HepG2 (cell line): Measurements from ENCODE around the gene SRCAP. TPM values are rescaled to one million over a fixed set of nuclear protein-coding genes. Genes with fewer than 3 reads are reported as not detected.

ENCODE experiments used
- CAMTA2 ChIP-seq: sonication (generic); formaldehyde crosslinking; IDR thresholded peaks from 2 replicates; pipeline ENCODE4 v1.4.0; 2020; ENCODE audit warnings: mild to moderate bottlenecking, missing genetic modification reagents, borderline replicate concordance
- CEBPB ChIP-seq: IDR thresholded peaks from 2 replicates; pipeline ENCODE4 v1.6.1; 2011; ENCODE audit warnings: low read depth, low read length, improper control_type of control experiment, borderline replicate concordance
- FOXJ3 ChIP-seq: sonication (generic); formaldehyde crosslinking; IDR thresholded peaks from 2 replicates; pipeline ENCODE4 v1.4.0; 2020; ENCODE audit warnings: missing genetic modification reagents, mild to moderate bottlenecking, borderline replicate concordance
- GZF1 ChIP-seq: sonication (generic); formaldehyde crosslinking; IDR thresholded peaks from 2 replicates; pipeline ENCODE4 v1.5.1; 2020; ENCODE audit warnings: mild to moderate bottlenecking, missing genetic modification reagents
- HCFC1 ChIP-seq: fragments of 150-350 bp; IDR thresholded peaks from 2 replicates; pipeline ENCODE4 v1.6.1; 2014; ENCODE audit warnings: low read depth, low read length
- NFE2L2 ChIP-seq: fragments of 150-350 bp; IDR thresholded peaks from 2 replicates; pipeline ENCODE4 v1.6.1; 2014; ENCODE audit warnings: low read length
- REL ChIP-seq: sonication (generic); formaldehyde crosslinking; conservative IDR thresholded peaks from 2 replicates; pipeline ENCODE4 v1.8.0; 2022; ENCODE audit warnings: mild to moderate bottlenecking, missing genetic modification reagents, moderate library complexity
- SALL1 ChIP-seq: sonication (generic); formaldehyde crosslinking; IDR thresholded peaks from 2 replicates; pipeline ENCODE4 v1.8.0; 2022; ENCODE audit warnings: mild to moderate bottlenecking, missing genetic modification reagents
- TRIM24 ChIP-seq: sonication (generic); formaldehyde crosslinking; IDR thresholded peaks from 2 replicates; pipeline ENCODE4 v1.8.0; 2022; ENCODE audit warnings: mild to moderate bottlenecking, missing genetic modification reagents
- ZNF280B ChIP-seq: sonication (generic); formaldehyde crosslinking; IDR thresholded peaks from 2 replicates; pipeline ENCODE4 v1.5.0; 2020; ENCODE audit warnings: missing genetic modification reagents, mild to moderate bottlenecking, borderline replicate concordance
- ZNF468 ChIP-seq: sonication (generic); formaldehyde crosslinking; IDR thresholded peaks from 2 replicates; pipeline ENCODE4 v1.8.0; 2022; ENCODE audit warnings: mild to moderate bottlenecking, moderate library complexity, missing genetic modification reagents
- ZNF512B ChIP-seq: sonication (generic); formaldehyde crosslinking; IDR thresholded peaks from 2 replicates; pipeline ENCODE4 v1.5.1; 2020; ENCODE audit warnings: missing genetic modification reagents, mild to moderate bottlenecking, borderline replicate concordance
- ZNF549 ChIP-seq: sonication (generic); formaldehyde crosslinking; IDR thresholded peaks from 2 replicates; pipeline ENCODE4 v1.5.0; 2020; ENCODE audit warnings: missing genetic modification reagents
- ZNF670 ChIP-seq: sonication (generic); formaldehyde crosslinking; IDR thresholded peaks from 2 replicates; pipeline ENCODE4 v1.8.0; 2022; ENCODE audit warnings: mild to moderate bottlenecking, missing genetic modification reagents, borderline replicate concordance
- ZNF672 ChIP-seq: sonication (generic); formaldehyde crosslinking; IDR thresholded peaks from 2 replicates; pipeline ENCODE4 v1.8.1; 2022; ENCODE audit warnings: missing genetic modification reagents
- ZNF878 ChIP-seq: sonication (generic); formaldehyde crosslinking; IDR thresholded peaks from 2 replicates; pipeline ENCODE4 v1.8.1; 2023; ENCODE audit warnings: mild to moderate bottlenecking, missing genetic modification reagents, moderate library complexity
- ZNF891 ChIP-seq: sonication (generic); formaldehyde crosslinking; IDR thresholded peaks from 2 replicates; pipeline ENCODE4 v1.5.0; 2020; ENCODE audit warnings: mild to moderate bottlenecking, missing genetic modification reagents
- polyA plus RNA-seq, 8 experiments: library from polyadenylated mRNA; depleted of rRNA in 3 of 8; stranded (reverse) in 7 of 8; unstranded in 1 of 8; fragments of >200 nt; fragmentation: Illumina TruSeq in 4 of 8; extraction: Trizol in 4 of 8; gene quantifications; 2 replicates each; pipeline versions ENCODE4 v1.2.1 to v1.2.3, GENCODE V29; 2011 to 2016; ENCODE audit warnings: low read depth in 4 of 8, missing spikeins in 1 of 8, mixed read lengths in 1 of 8; ENCODE audit not compliant: insufficient read depth in 1 of 8
- total RNA-seq, 5 experiments: library from RNA; depleted of rRNA; stranded (reverse); fragments of >200 nt; fragmentation: Illumina TruSeq; extraction: Trizol; gene quantifications; 2 replicates each; pipeline ENCODE4 v1.2.3, GENCODE V29; 2016; ENCODE audit warnings: low read depth in 1 of 5
- TF ChIP-seq, protein P1 (sequence below): sonication (generic); formaldehyde crosslinking; IDR thresholded peaks from 2 replicates; pipeline ENCODE4 v1.5.0; 2020; ENCODE audit warnings: missing genetic modification reagents, mild to moderate bottlenecking, borderline replicate concordance
- TF ChIP-seq, protein P2 (sequence below): sonication (generic); formaldehyde crosslinking; IDR thresholded peaks from 2 replicates; pipeline ENCODE4 v1.8.1; 2022; ENCODE audit warnings: low read depth, mild to moderate bottlenecking, missing genetic modification reagents
- TF ChIP-seq, protein P3 (sequence below): sonication (generic); formaldehyde crosslinking; IDR thresholded peaks from 2 replicates; pipeline ENCODE4 v1.4.0; 2020; ENCODE audit warnings: mild to moderate bottlenecking, missing genetic modification reagents

The SRCAP gene
- total and polyA plus RNA-seq, 2 of the 13 experiments (the other 11 are each of a cell fraction or from before 2014, with no cell fraction given) = 4.9 to 9.0 TPM

DNA sequence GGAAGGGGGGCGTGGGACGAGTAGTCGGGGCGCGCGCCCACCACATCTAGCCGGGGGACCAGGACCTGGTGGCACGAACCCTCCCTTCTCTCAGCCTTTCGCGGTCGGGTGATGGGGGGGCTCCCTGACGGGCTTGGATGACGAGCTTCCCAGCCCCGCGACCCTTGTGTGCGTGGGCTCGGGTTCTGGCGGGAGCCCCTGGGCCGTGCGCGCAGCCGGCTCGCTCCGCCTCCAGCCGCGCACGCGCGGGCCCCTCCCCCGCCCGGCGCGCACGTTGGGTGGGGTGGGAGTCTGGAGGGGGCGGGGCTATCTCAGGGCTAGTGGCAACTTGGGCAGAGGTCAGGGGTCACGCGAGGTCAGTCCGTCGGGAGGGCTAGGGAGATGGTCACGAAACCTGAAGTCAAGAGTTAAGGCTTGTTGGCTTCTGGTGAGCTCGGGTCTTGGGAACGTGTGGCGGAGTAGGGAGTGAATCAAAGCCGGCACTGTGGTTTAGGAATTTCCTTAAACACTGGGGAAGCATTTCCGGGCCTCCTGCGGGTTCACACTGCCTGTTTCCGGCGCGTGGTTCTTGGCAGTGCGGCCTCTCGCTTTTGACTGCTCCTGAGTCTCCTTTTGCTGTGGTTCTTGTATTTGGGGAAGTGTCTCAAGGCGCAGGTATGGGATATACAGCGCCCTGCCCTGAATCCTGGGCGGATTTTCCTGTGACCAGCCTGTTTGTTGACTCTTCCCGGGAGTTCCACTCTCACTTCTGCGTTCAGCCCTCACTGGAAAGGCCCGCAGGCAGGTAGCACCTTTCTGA lies at the start of gene SRCAP (continued):
- TF ChIP-seq ZNF670 (CRISPR knock-in tag) (0 out of 2 replicates have a peak, but pooled peaks have one; percentile 39), ZNF891 (no peak; the same call in 1 of the 2 replicates), ZNF468 (CRISPR knock-in tag) (peak; percentile 75), ZNF672 (CRISPR knock-in tag) (no peak), REL (CRISPR knock-in tag) (no peak), ZNF512B (CRISPR knock-in tag) (no peak), HCFC1 (no peak), FOXJ3 (CRISPR knock-in tag) (no peak), NFE2L2 (0 out of 2 replicates have a peak, but pooled peaks have one; percentile 5), ZNF878 (no peak), CEBPB (no peak), CAMTA2 (CRISPR knock-in tag) (peak; percentile 29; the same call in 1 of the 2 replicates), GZF1 (CRISPR knock-in tag) (0 out of 2 replicates have a peak, but pooled peaks have one; percentile 4), SALL1 (CRISPR knock-in tag) (peak; percentile 72), ZNF280B (CRISPR knock-in tag) (no peak), TRIM24 (0 out of 2 replicates have a peak, but pooled peaks have one; percentile 30), ZNF549 (CRISPR knock-in tag) (no peak)
- TF ChIP-seq, protein P1, sequence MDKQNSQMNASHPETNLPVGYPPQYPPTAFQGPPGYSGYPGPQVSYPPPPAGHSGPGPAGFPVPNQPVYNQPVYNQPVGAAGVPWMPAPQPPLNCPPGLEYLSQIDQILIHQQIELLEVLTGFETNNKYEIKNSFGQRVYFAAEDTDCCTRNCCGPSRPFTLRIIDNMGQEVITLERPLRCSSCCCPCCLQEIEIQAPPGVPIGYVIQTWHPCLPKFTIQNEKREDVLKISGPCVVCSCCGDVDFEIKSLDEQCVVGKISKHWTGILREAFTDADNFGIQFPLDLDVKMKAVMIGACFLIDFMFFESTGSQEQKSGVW (CRISPR knock-in tag) = 0 out of 2 replicates have a peak, but pooled peaks have one; percentile 50
- TF ChIP-seq, protein P2, sequence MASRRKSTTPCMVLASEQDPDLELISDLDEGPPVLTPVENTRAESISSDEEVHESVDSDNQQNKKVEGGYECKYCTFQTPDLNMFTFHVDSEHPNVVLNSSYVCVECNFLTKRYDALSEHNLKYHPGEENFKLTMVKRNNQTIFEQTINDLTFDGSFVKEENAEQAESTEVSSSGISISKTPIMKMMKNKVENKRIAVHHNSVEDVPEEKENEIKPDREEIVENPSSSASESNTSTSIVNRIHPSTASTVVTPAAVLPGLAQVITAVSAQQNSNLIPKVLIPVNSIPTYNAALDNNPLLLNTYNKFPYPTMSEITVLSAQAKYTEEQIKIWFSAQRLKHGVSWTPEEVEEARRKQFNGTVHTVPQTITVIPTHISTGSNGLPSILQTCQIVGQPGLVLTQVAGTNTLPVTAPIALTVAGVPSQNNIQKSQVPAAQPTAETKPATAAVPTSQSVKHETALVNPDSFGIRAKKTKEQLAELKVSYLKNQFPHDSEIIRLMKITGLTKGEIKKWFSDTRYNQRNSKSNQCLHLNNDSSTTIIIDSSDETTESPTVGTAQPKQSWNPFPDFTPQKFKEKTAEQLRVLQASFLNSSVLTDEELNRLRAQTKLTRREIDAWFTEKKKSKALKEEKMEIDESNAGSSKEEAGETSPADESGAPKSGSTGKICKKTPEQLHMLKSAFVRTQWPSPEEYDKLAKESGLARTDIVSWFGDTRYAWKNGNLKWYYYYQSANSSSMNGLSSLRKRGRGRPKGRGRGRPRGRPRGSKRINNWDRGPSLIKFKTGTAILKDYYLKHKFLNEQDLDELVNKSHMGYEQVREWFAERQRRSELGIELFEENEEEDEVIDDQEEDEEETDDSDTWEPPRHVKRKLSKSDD (CRISPR knock-in tag) = peak; percentile 49; the same call in 1 of the 2 replicates
- TF ChIP-seq, protein P3, sequence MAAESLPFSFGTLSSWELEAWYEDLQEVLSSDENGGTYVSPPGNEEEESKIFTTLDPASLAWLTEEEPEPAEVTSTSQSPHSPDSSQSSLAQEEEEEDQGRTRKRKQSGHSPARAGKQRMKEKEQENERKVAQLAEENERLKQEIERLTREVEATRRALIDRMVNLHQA (CRISPR knock-in tag) = no peak
